OCI-LY1 (cell line): ENCODE data around the gene B9D2.

Source experiments
- H2AFZ ChIP-seq: fragments of 200-600 bp; sonication (generic), shearing (Covaris generic); 2 replicates; pipeline ENCODE4 v1.6.0; 2014; ENCODE audit warnings: antibody characterized with exemption, mild to moderate bottlenecking, low read length
- H3F3A ChIP-seq: fragments of 200-600 bp; sonication (generic), shearing (Covaris generic); 2 replicates; pipeline ENCODE4 v1.6.0; 2014; ENCODE audit warnings: mild to moderate bottlenecking, antibody characterized with exemption, low read length, moderate library complexity; ENCODE audit not compliant: insufficient read depth
- H3K27ac ChIP-seq: fragments of 200-600 bp; sonication (generic); 2 replicates; pipeline ENCODE4 v1.5.1; 2014; ENCODE audit warnings: low read length, mixed run types, mild to moderate bottlenecking, low read depth; ENCODE audit not compliant: poor library complexity, severe bottlenecking
- H3K27me3 ChIP-seq: fragments of 200-600 bp; sonication (generic); 2 replicates; pipeline ENCODE4 v1.6.0; 2014; ENCODE audit warnings: antibody characterized with exemption, mild to moderate bottlenecking, low read length, moderate library complexity; ENCODE audit not compliant: insufficient read depth
- H3K36me3 ChIP-seq: fragments of 200-600 bp; sonication (generic); 2 replicates; pipeline ENCODE4 v1.6.1; 2014; ENCODE audit warnings: mild to moderate bottlenecking, antibody characterized with exemption, low read length, moderate library complexity, mixed read lengths; ENCODE audit not compliant: insufficient read depth
- H3K4me1 ChIP-seq: fragments of 200-600 bp; sonication (generic); 2 replicates; pipeline ENCODE4 v1.5.1; 2014; ENCODE audit warnings: mild to moderate bottlenecking, low read length, moderate library complexity; ENCODE audit not compliant: insufficient read depth, severe bottlenecking
- H3K4me2 ChIP-seq: fragments of 200-600 bp; sonication (generic), shearing (Covaris generic); 2 replicates; pipeline ENCODE4 v1.6.1; 2014; ENCODE audit warnings: low read length
- H3K4me3 ChIP-seq: fragments of 200-600 bp; sonication (generic); 2 replicates; pipeline ENCODE4 v1.5.1; 2014; ENCODE audit warnings: low read length, low read depth, mild to moderate bottlenecking, mixed read lengths; ENCODE audit not compliant: poor library complexity, severe bottlenecking
- H3K79me2 ChIP-seq: fragments of 200-600 bp; shearing (Covaris generic); 2 replicates; pipeline ENCODE4 v1.6.1; 2016; ENCODE audit warnings: mixed run types, low read length, mixed read lengths; ENCODE audit not compliant: insufficient read depth
- H3K9ac ChIP-seq: fragments of 200-600 bp; sonication (generic), shearing (Covaris generic); 2 replicates; pipeline ENCODE4 v1.6.1; 2014; ENCODE audit warnings: mild to moderate bottlenecking, low read length, mixed read lengths
- H3K9me2 ChIP-seq: fragments of 200-600 bp; sonication (generic), shearing (Covaris generic); 2 replicates; pipeline ENCODE4 v1.6.1; 2014; ENCODE audit warnings: low read depth, mild to moderate bottlenecking, low read length, mixed read lengths
- H3K9me3 ChIP-seq: fragments of 200-600 bp; shearing (Covaris generic); 2 replicates; pipeline ENCODE4 v1.6.1; 2014; ENCODE audit warnings: low read length, mixed read lengths
- H4K20me1 ChIP-seq: fragments of 200-600 bp; sonication (generic), shearing (Covaris generic); 2 replicates; pipeline ENCODE4 v1.6.0; 2016; ENCODE audit warnings: mild to moderate bottlenecking, low read length; ENCODE audit not compliant: insufficient read depth
- EZH2 ChIP-seq: fragments of 200-600 bp; sonication (generic), shearing (Covaris generic); IDR thresholded peaks from 2 replicates; pipeline ENCODE4 v1.8.0; 2017; ENCODE audit warnings: borderline replicate concordance, mixed run types, mild to moderate bottlenecking, antibody characterized with exemption, low read length, moderate library complexity, mixed read lengths
- TF ChIP-seq, protein P1 (sequence below): fragments of 200-600 bp; sonication (generic), shearing (Covaris generic); IDR thresholded peaks from 2 replicates; pipeline ENCODE4 v1.5.1; 2017; ENCODE audit warnings: mild to moderate bottlenecking, antibody characterized with exemption, low read length, moderate library complexity, mixed read lengths

The B9D2 gene

DNA sequence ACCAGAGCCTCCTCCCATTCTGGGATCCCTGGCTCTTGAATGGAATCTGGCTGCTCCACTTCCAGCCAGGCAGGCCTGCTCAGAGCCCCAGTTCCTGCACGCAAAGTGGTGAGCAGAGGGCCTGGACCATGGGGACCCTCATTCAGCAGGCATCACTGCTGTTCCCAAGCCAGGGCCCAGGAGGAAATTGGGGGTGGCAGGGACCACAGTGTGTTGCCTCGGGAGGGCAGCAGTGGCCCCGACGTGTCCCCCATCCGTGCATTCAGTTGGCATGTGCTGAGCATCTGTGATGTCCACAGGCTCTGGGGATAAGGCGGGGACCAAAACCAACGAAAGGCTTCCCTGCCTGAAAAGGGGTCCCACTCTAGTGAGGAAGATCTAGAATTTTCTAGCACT lies 42.7 kb downstream of the B9D2 start:
- 0 out of 2 replicates have a peak, but pooled peaks cover 4% of the 10 kb centered on the region for H3F3A ChIP-seq
- no peaks in the 10 kb centered on the region for H3K9me3 ChIP-seq
- H4K20me1 ChIP-seq: no peaks in the 10 kb centered on the region
- peaks cover 62% of the 10 kb centered on the region for H3K36me3 ChIP-seq
- TF ChIP-seq, protein P1, sequence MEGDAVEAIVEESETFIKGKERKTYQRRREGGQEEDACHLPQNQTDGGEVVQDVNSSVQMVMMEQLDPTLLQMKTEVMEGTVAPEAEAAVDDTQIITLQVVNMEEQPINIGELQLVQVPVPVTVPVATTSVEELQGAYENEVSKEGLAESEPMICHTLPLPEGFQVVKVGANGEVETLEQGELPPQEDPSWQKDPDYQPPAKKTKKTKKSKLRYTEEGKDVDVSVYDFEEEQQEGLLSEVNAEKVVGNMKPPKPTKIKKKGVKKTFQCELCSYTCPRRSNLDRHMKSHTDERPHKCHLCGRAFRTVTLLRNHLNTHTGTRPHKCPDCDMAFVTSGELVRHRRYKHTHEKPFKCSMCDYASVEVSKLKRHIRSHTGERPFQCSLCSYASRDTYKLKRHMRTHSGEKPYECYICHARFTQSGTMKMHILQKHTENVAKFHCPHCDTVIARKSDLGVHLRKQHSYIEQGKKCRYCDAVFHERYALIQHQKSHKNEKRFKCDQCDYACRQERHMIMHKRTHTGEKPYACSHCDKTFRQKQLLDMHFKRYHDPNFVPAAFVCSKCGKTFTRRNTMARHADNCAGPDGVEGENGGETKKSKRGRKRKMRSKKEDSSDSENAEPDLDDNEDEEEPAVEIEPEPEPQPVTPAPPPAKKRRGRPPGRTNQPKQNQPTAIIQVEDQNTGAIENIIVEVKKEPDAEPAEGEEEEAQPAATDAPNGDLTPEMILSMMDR: no peak
- TF ChIP-seq EZH2: no peak
- no peak overlapping the region for H2AFZ ChIP-seq
- no peaks in the 10 kb centered on the region for H3K9me2 ChIP-seq
- peaks cover 7% of the 10 kb centered on the region for H3K4me1 ChIP-seq
- H3K4me3 ChIP-seq: no peak overlapping the region
- H3K79me2 ChIP-seq: no peaks in the 10 kb centered on the region
- H3K27ac ChIP-seq: no peak overlapping the region
- no peak overlapping the region for H3K4me2 ChIP-seq
- no peaks in the 10 kb centered on the region for H3K27me3 ChIP-seq
- no peak overlapping the region for H3K9ac ChIP-seq

DNA sequence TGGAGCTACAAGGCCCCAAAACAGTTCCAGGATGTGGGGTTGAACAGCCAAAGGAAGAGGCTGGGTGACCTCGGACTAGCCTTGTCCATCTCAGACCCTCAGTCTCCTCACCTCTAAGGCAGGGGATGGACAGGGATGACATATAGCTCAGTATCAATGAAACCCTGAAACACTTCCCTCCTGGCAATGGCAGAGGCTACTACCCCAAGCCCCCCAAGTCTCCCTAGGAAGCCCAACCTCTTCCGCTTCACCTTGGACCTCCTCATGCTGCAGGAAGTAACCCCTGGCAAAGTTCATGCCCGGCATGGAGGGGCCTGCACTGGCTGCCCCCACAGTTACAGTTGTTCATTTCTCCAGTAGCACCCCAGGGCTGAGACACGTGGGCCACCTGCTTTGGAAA lies 43.4 kb downstream of the B9D2 start:
- TF ChIP-seq, protein P1: no peak
- TF ChIP-seq EZH2: no peak
- Histone ChIP-seq H3K79me2 (no peaks in the 10 kb centered on the region), H2AFZ (no peak overlapping the region), H3K4me1 (peaks cover 1% of the 10 kb centered on the region), H3K9ac (no peak overlapping the region), H3K4me3 (no peak overlapping the region), H3K27ac (no peak overlapping the region), H3K4me2 (no peak overlapping the region), H3K27me3 (no peaks in the 10 kb centered on the region), H4K20me1 (no peaks in the 10 kb centered on the region), H3K9me2 (no peaks in the 10 kb centered on the region), H3F3A (0 out of 2 replicates have a peak, but pooled peaks cover 4% of the 10 kb centered on the region), H3K9me3 (no peaks in the 10 kb centered on the region), H3K36me3 (peaks cover 68% of the 10 kb centered on the region)

GRCh38 chr19:41320185-41320518 lies 43.8 kb downstream of the B9D2 start:
- TF ChIP-seq, protein P1: no peak
- no peak for TF ChIP-seq EZH2
- H2AFZ ChIP-seq: no peak overlapping the region
- no peak overlapping the region for H3K27ac ChIP-seq
- H3K4me1 ChIP-seq: no peaks in the 10 kb centered on the region
- H4K20me1 ChIP-seq: no peaks in the 10 kb centered on the region
- no peaks in the 10 kb centered on the region for H3K79me2 ChIP-seq
- 0 out of 2 replicates have a peak, but pooled peaks cover 4% of the 10 kb centered on the region for H3F3A ChIP-seq
- H3K9me3 ChIP-seq: no peaks in the 10 kb centered on the region
- no peak overlapping the region for H3K4me3 ChIP-seq
- no peaks in the 10 kb centered on the region for H3K9me2 ChIP-seq
- H3K36me3 ChIP-seq: peaks cover 69% of the 10 kb centered on the region
- H3K27me3 ChIP-seq: no peaks in the 10 kb centered on the region
- no peak overlapping the region for H3K4me2 ChIP-seq
- no peak overlapping the region for H3K9ac ChIP-seq
